HG02588 (cell line): ENCODE results near the gene BMP4.

Source experiments
- ATAC-seq: cut with Tn5 transposase; IDR thresholded peaks from one replicate; pipeline ENCODE4 v1.9.1; 2021; ENCODE audit warnings: mild to moderate bottlenecking, moderate library complexity; ENCODE audit not compliant: unreplicated experiment

The BMP4 gene

GRCh38 chr14:53967606-53968005, 11.0 kb upstream of the BMP4 start:
- no peak for ATAC-seq

GRCh38 chr14:53964249-53964648, 7.6 kb upstream of the BMP4 start:
- ATAC-seq = no peak

GRCh38 chr14:53963320-53964227, 6.9 kb upstream of the BMP4 start:
- ATAC-seq = no peak

- no peak for ATAC-seq
Measured at GRCh38 chr14:53962953-53963319, 6.3 kb upstream of the BMP4 start.

- ATAC-seq = no peak
Measured at GRCh38 chr14:53958628-53959027, 2.0 kb upstream of the BMP4 start.

GRCh38 chr14:53957739-53958138, 1.1 kb upstream of the BMP4 start:
- no peak for ATAC-seq

- ATAC-seq = no peak
Measured at GRCh38 chr14:53955671-53956426, 776 bp downstream of the BMP4 start.

GRCh38 chr14:53955229-53955556, 1.4 kb downstream of the BMP4 start:
- no peak for ATAC-seq

- no peak for ATAC-seq
Measured at GRCh38 chr14:53954551-53955228, 1.9 kb downstream of the BMP4 start.

GRCh38 chr14:53953828-53954550, 2.6 kb downstream of the BMP4 start:
- no peak for ATAC-seq

GRCh38 chr14:53953002-53953827, 3.4 kb downstream of the BMP4 start:
- ATAC-seq = no peak

GRCh38 chr14:53952533-53952932, 4.1 kb downstream of the BMP4 start:
- no peak for ATAC-seq

GRCh38 chr14:53951627-53952303, 4.9 kb downstream of the BMP4 start:
- no peak for ATAC-seq

- ATAC-seq = no peak
Measured at GRCh38 chr14:53951243-53951626, 5.4 kb downstream of the BMP4 start.

- ATAC-seq = no peak
Measured at GRCh38 chr14:53950031-53950793, 6.4 kb downstream of the BMP4 start.

- ATAC-seq = no peak
Measured at GRCh38 chr14:53949201-53949600, 7.4 kb downstream of the BMP4 start.

- no peak for ATAC-seq
Measured at GRCh38 chr14:53948205-53948884, 8.3 kb downstream of the BMP4 start.

GRCh38 chr14:53947452-53948204, 9.0 kb downstream of the BMP4 start:
- no peak for ATAC-seq
